AG09319 (cell line): ENCODE results near the gene MKRN1.
"Not testable (repeated sequence)": the region's sequence is repeated elsewhere in the genome, so short reads cannot be mapped to it uniquely, and the experiment has no call there.

Experiments
- DNase-seq: peaks from one replicate; pipeline ENCODE4 v3.0.0-alpha.2; 2010; ENCODE audit warnings: low read depth; ENCODE audit errors: extremely low read depth
- TF ChIP-seq, protein P1 (sequence below): IDR thresholded peaks from 2 replicates; pipeline ENCODE4 v1.5.1; 2011; ENCODE audit warnings: low read depth, mild to moderate bottlenecking, inconsistent platforms, low read length, moderate library complexity

MKRN1 gene

GRCh38 chr7:140456551-140457051 is 22.7 kb downstream of the MKRN1 start:
- TF ChIP-seq, protein P1, sequence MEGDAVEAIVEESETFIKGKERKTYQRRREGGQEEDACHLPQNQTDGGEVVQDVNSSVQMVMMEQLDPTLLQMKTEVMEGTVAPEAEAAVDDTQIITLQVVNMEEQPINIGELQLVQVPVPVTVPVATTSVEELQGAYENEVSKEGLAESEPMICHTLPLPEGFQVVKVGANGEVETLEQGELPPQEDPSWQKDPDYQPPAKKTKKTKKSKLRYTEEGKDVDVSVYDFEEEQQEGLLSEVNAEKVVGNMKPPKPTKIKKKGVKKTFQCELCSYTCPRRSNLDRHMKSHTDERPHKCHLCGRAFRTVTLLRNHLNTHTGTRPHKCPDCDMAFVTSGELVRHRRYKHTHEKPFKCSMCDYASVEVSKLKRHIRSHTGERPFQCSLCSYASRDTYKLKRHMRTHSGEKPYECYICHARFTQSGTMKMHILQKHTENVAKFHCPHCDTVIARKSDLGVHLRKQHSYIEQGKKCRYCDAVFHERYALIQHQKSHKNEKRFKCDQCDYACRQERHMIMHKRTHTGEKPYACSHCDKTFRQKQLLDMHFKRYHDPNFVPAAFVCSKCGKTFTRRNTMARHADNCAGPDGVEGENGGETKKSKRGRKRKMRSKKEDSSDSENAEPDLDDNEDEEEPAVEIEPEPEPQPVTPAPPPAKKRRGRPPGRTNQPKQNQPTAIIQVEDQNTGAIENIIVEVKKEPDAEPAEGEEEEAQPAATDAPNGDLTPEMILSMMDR = no peak
- no peak for DNase-seq

DNA sequence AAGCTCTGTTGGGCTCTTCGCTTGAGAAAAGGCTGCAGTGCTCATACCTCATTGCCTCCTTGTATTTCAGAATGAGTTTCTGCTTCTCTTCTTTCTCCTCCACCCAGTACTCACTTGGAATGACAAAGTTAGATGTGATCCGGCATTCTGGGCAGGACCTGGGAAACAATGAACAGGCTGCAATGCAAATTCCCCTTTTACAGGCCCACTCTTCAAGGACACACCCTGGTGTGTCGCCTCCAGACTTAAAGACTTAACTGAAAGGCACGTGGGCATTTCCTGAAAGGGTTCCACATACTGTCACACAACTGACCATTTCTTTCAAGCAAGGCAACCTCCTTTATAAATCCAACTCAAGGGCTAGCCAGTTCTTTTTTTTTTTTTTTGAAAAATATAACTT is 23.6 kb downstream of the MKRN1 start:
- TF ChIP-seq, protein P1 = no peak
- DNase-seq = no peak

- no peak for DNase-seq
- TF ChIP-seq, protein P1 = no peak
Observed at GRCh38 chr7:140454657-140455015, 24.7 kb downstream of the MKRN1 start.

GRCh38 chr7:140453785-140454656 is 25.3 kb downstream of the MKRN1 start:
- DNase-seq = not testable (repeated sequence)

DNA sequence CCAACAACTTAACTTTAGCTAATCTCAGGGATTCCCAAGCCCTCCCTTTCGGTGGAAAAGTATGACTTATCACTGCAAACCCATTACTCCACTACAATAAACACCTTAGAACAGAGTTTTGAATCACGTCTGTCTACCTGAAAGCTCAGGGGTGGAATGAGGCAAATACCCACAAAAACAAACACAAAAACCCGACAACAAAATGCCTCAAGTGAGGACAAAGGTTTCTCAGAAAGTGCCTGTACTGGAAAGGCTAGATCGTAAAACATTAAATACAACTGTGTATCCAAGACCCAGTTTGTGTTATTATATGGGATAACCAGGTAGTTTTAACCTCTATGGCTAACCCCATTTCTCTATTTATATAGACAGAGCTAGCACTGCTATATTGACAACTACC is 26.0 kb downstream of the MKRN1 start:
- TF ChIP-seq, protein P1 = no peak
- no peak for DNase-seq

GRCh38 chr7:140451716-140452115 is 27.6 kb downstream of the MKRN1 start:
- DNase-seq = no peak

GRCh38 chr7:140448781-140449480 is 30.4 kb downstream of the MKRN1 start:
- TF ChIP-seq, protein P1 = no peak
- no peak for DNase-seq

More at GRCh38 chr7:140451716-140452115, 27.6 kb downstream of the MKRN1 start:
- TF ChIP-seq, protein P1 = no peak
